ENCODE results near the gene ACAA1. TPM values are rescaled to one million over a fixed set of nuclear protein-coding genes. Genes with fewer than 3 reads are reported as not detected.

ACAA1 gene
- total RNA-seq, 1 donor from 2014 or later: 62.0 TPM

GRCh38 chr3:38120693-38121450 is 16.1 kb downstream of the ACAA1 start:
- Mint-ChIP-seq H3K4me1 (ENCODE audit: unreplicated experiment) (no peaks in the 10 kb centered on the region), H3K36me3 (ENCODE audit: unreplicated experiment) (peaks cover 29% of the 10 kb centered on the region), H3K9me3 (ENCODE audit: unreplicated experiment) (no peaks in the 10 kb centered on the region), H3K4me3 (ENCODE audit: unreplicated experiment) (no peak overlapping the region), H3K27ac (ENCODE audit: unreplicated experiment) (no peak overlapping the region), H3K27me3 (ENCODE audit: unreplicated experiment) (no peaks in the 10 kb centered on the region)
- TF ChIP-seq CTCF (IDR thresholded peaks at IDR 0.05): no peak
- DNase-seq (ENCODE audit: extremely low spot score, unreplicated experiment): no peak

- H3K9me3 Mint-ChIP-seq (ENCODE audit: unreplicated experiment): no peaks in the 10 kb centered on the region
Observed at GRCh38 chr3:38119821-38120692, 16.9 kb downstream of the ACAA1 start.

GRCh38 chr3:38119248-38119544 is 17.7 kb downstream of the ACAA1 start:
- Mint-ChIP-seq H3K4me3 (ENCODE audit: unreplicated experiment) (no peak overlapping the region), H3K9me3 (ENCODE audit: unreplicated experiment) (no peaks in the 10 kb centered on the region), H3K4me1 (ENCODE audit: unreplicated experiment) (no peaks in the 10 kb centered on the region), H3K27me3 (ENCODE audit: unreplicated experiment) (no peaks in the 10 kb centered on the region), H3K36me3 (ENCODE audit: unreplicated experiment) (peaks cover 17% of the 10 kb centered on the region), H3K27ac (ENCODE audit: unreplicated experiment) (no peak overlapping the region)
- TF ChIP-seq CTCF (IDR thresholded peaks at IDR 0.05): no peak
- no peak for DNase-seq (ENCODE audit: extremely low spot score, unreplicated experiment)

More at GRCh38 chr3:38119821-38120692, 16.9 kb downstream of the ACAA1 start:
- Mint-ChIP-seq H3K4me1 (ENCODE audit: unreplicated experiment) (no peaks in the 10 kb centered on the region), H3K27ac (ENCODE audit: unreplicated experiment) (no peak overlapping the region), H3K36me3 (ENCODE audit: unreplicated experiment) (peaks cover 21% of the 10 kb centered on the region), H3K27me3 (ENCODE audit: unreplicated experiment) (no peaks in the 10 kb centered on the region), H3K4me3 (ENCODE audit: unreplicated experiment) (no peak overlapping the region)
- no peak for TF ChIP-seq CTCF (IDR thresholded peaks at IDR 0.05)
- DNase-seq (ENCODE audit: extremely low spot score, unreplicated experiment): no peak

GRCh38 chr3:38118421-38119247 is 18.3 kb downstream of the ACAA1 start:
- peaks cover 17% of the 10 kb centered on the region for H3K36me3 Mint-ChIP-seq (ENCODE audit: unreplicated experiment)
- DNase-seq (ENCODE audit: extremely low spot score, unreplicated experiment): no peak
- no peaks in the 10 kb centered on the region for H3K4me1 Mint-ChIP-seq (ENCODE audit: unreplicated experiment)
- H3K27me3 Mint-ChIP-seq (ENCODE audit: unreplicated experiment): no peaks in the 10 kb centered on the region
- no peak overlapping the region for H3K4me3 Mint-ChIP-seq (ENCODE audit: unreplicated experiment)
- no peak for TF ChIP-seq CTCF (IDR thresholded peaks at IDR 0.05)
- no peaks in the 10 kb centered on the region for H3K9me3 Mint-ChIP-seq (ENCODE audit: unreplicated experiment)
- H3K27ac Mint-ChIP-seq (ENCODE audit: unreplicated experiment): no peak overlapping the region

Data from osteocyte (in vitro differentiated cells).